ENCODE results near the gene MYO9B. TPM values are rescaled to one million over a fixed set of nuclear protein-coding genes. Genes with fewer than 3 reads are reported as not detected.

MYO9B gene
- total RNA-seq, 1 experiment from 2014 or later, result 103 TPM

DNA sequence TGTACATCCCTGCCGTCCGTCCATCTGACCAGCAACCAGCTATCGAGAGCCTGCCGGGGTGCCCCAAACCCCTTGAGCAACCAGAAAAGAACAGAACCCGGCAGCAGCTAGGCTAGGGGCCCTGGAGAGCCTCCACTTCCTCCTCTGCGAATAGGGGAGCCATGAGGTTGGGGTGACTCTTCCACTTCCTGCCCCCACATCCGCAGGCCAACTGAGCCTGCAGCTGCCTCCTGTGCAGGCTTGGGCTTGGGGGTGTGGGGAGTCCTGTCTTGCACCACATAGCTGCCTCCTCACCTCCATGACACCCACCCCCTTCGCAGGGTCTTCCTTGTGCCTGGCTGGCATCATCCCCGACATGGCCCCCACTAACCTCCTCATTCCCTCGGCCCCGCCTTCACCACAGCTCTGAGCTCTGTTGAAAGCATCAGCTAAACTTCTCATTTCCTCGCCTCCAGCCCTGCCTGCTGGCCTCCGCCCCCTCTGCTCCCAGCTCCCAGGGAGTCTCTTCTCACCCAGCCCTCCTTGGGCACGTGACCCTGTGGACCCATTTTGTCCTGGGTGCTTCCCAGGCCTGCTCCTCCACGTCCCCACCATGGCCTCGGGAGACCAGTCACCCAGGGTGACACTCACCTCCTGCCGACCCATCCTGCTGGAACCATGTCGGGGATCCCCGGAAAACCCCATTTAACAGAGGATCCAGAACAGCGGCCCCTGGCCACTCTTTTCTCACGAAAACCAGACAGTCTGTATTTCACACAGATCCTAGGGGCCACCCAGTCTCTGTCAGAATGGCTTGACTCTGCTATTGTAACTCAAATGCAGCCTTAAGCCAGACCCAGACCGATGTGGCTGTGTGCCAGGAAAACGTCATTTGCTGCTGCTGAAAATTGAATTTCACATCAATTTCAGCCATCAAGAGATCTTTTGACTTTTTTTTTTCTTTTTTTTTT is 50.4 kb downstream of the MYO9B start:
- POLR2A ChIA-PET (ENCODE audit: unreplicated experiment), result no interaction called here
- H2AFZ ChIP-seq, result no peak overlapping the region
- intact Hi-C loops (cut with micrococcal nuclease; ENCODE audit: unreplicated experiment), result no loop called here
- peaks cover 12% of the 10 kb centered on the region for H3K79me2 ChIP-seq (ENCODE audit: low read depth)
- no peak for DNase-seq
- peaks cover 29% of the 10 kb centered on the region for H3K4me1 ChIP-seq (replicated peaks; ENCODE audit: insufficient read depth)
- BruUV-seq (replicated peaks), result no TSS peak
- H3F3A ChIP-seq (ENCODE audit: insufficient read depth, low read depth), result peaks cover 41% of the 10 kb centered on the region
- CTCF ChIA-PET, result interaction anchor here (0.6 kb wide), 2 partner anchors 38 to 44 kb away, joined by 5 to 8 read pairs; no protein-coding TSS in a partner anchor
- no peak overlapping the region for H3K4me3 ChIP-seq
- H3K9me3 ChIP-seq (ENCODE audit: insufficient read depth, low read depth), result no peaks in the 10 kb centered on the region
- no peak overlapping the region for H3K4me2 ChIP-seq
- no peaks in the 10 kb centered on the region for H3K36me3 ChIP-seq (ENCODE audit: low read depth)
- H4K20me1 ChIP-seq (ENCODE audit: insufficient read depth), result peaks cover 10% of the 10 kb centered on the region
- no peak for TF ChIP-seq EZH2 (IDR thresholded peaks at IDR 0.05; ENCODE audit: low read depth)
- TF ChIP-seq, protein P1, sequence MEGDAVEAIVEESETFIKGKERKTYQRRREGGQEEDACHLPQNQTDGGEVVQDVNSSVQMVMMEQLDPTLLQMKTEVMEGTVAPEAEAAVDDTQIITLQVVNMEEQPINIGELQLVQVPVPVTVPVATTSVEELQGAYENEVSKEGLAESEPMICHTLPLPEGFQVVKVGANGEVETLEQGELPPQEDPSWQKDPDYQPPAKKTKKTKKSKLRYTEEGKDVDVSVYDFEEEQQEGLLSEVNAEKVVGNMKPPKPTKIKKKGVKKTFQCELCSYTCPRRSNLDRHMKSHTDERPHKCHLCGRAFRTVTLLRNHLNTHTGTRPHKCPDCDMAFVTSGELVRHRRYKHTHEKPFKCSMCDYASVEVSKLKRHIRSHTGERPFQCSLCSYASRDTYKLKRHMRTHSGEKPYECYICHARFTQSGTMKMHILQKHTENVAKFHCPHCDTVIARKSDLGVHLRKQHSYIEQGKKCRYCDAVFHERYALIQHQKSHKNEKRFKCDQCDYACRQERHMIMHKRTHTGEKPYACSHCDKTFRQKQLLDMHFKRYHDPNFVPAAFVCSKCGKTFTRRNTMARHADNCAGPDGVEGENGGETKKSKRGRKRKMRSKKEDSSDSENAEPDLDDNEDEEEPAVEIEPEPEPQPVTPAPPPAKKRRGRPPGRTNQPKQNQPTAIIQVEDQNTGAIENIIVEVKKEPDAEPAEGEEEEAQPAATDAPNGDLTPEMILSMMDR (conservative IDR thresholded peaks at IDR 0.05), result no peak
- H3K9me2 ChIP-seq (ENCODE audit: insufficient read depth), result no peaks in the 10 kb centered on the region
- no peaks in the 10 kb centered on the region for H3K27me3 ChIP-seq (ENCODE audit: insufficient read depth, low read depth)
- H3K27ac ChIP-seq, result no peak overlapping the region

DNA sequence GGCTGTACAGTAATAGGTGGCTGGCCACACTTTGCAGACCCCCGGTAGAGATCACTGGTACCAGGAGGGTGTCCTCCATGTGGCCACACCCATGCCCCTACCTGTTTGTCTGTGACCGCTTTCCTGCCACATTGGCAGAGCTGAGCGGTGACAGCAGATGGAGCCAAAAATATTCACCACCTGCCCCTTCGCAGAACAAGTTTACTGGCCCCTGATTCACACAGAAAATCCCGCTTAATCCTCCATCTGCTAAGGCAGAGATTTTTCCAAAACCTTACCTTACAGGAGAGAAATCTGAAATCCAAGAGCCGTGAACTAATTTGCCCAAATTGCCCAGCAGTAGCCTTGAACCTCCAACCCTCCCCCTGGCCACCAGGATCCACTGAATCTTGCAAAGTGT is 52.1 kb downstream of the MYO9B start:
- no peaks in the 10 kb centered on the region for H3K9me2 ChIP-seq (ENCODE audit: insufficient read depth)
- TF ChIP-seq EZH2 (IDR thresholded peaks at IDR 0.05; ENCODE audit: low read depth), result no peak
- TF ChIP-seq, protein P1 (conservative IDR thresholded peaks at IDR 0.05), result no peak
- no peaks in the 10 kb centered on the region for H4K20me1 ChIP-seq (ENCODE audit: insufficient read depth)
- no peak overlapping the region for H2AFZ ChIP-seq
- H3K9me3 ChIP-seq (ENCODE audit: insufficient read depth, low read depth), result no peaks in the 10 kb centered on the region
- ChIA-PET CTCF (no interaction called here), POLR2A (ENCODE audit: unreplicated experiment) (no interaction called here)
- H3K36me3 ChIP-seq (ENCODE audit: low read depth), result no peaks in the 10 kb centered on the region
- H3K4me3 ChIP-seq, result no peak overlapping the region
- no peak overlapping the region for H3K27ac ChIP-seq
- H3F3A ChIP-seq (ENCODE audit: insufficient read depth, low read depth), result peaks cover 35% of the 10 kb centered on the region
- H3K27me3 ChIP-seq (ENCODE audit: insufficient read depth, low read depth), result no peaks in the 10 kb centered on the region
- intact Hi-C loops (cut with micrococcal nuclease; ENCODE audit: unreplicated experiment), result no loop called here
- H3K4me1 ChIP-seq (replicated peaks; ENCODE audit: insufficient read depth), result peaks cover 37% of the 10 kb centered on the region
- DNase-seq, result no peak
- H3K4me2 ChIP-seq, result no peak overlapping the region
- no TSS peak for BruUV-seq (replicated peaks)
- peaks cover 12% of the 10 kb centered on the region for H3K79me2 ChIP-seq (ENCODE audit: low read depth)

DNA sequence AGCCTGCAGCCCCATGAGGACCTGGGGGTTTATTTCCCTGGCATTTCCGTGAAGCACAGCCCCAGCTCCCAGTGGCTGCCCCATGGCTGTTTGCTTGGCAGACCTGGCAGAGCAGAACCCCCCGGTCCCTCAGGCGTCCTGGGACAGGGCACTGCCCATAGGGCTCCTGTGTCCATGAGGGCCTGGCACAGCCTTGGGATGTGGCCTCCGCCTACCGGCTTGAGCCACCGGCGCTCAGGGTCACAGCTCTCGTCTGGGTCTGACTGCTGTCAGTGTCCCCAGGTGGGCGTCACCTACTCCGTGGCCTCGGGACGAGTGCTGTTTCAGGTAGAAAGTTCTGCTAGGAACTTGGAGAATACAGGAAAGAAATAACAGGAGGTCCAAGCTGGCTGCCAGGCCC is 52.8 kb downstream of the MYO9B start:
- BruUV-seq (replicated peaks), result no TSS peak
- CTCF ChIA-PET, result no interaction called here
- intact Hi-C loops (cut with micrococcal nuclease; ENCODE audit: unreplicated experiment), result no loop called here

More for the DNA sequence above, 52.8 kb downstream of the MYO9B start:
- peaks cover 12% of the 10 kb centered on the region for H3K79me2 ChIP-seq (ENCODE audit: low read depth)
- H3K27me3 ChIP-seq (ENCODE audit: insufficient read depth, low read depth), result no peaks in the 10 kb centered on the region
- H4K20me1 ChIP-seq (ENCODE audit: insufficient read depth), result no peaks in the 10 kb centered on the region
- no peaks in the 10 kb centered on the region for H3K9me2 ChIP-seq (ENCODE audit: insufficient read depth)
- H3K27ac ChIP-seq, result no peak overlapping the region
- H3K9me3 ChIP-seq (ENCODE audit: insufficient read depth, low read depth), result no peaks in the 10 kb centered on the region
- no peak for DNase-seq
- POLR2A ChIA-PET (ENCODE audit: unreplicated experiment), result no interaction called here
- no peaks in the 10 kb centered on the region for H3K36me3 ChIP-seq (ENCODE audit: low read depth)
- H2AFZ ChIP-seq, result no peak overlapping the region
- peaks cover 37% of the 10 kb centered on the region for H3F3A ChIP-seq (ENCODE audit: insufficient read depth, low read depth)
- H3K4me2 ChIP-seq, result no peak overlapping the region
- no peak overlapping the region for H3K4me3 ChIP-seq
- TF ChIP-seq EZH2 (IDR thresholded peaks at IDR 0.05; ENCODE audit: low read depth), result no peak
- TF ChIP-seq, protein P1 (conservative IDR thresholded peaks at IDR 0.05), result no peak
- peaks cover 37% of the 10 kb centered on the region for H3K4me1 ChIP-seq (replicated peaks; ENCODE audit: insufficient read depth)

Measured in PC-9 (cell line).